Pulmonary artery endothelial cell (primary cell): ENCODE measurements around the gene FAP. TPM values are rescaled to one million over a fixed set of nuclear protein-coding genes. Genes with fewer than 3 reads are reported as not detected.
A peak's percentile ranks its signal among the peaks of the same experiment; 100 is the strongest.

Source experiments
- DNase-seq: peaks from one replicate; pipeline ENCODE4 v3.0.0-alpha.2; 2011; ENCODE audit warnings: low read depth, low spot score
- total RNA-seq: library from RNA; depleted of rRNA; stranded (reverse); fragments of >200 nt; gene quantifications from 2 replicates; pipeline ENCODE4 v1.2.3, GENCODE V29; 2014

The FAP gene, protein sequence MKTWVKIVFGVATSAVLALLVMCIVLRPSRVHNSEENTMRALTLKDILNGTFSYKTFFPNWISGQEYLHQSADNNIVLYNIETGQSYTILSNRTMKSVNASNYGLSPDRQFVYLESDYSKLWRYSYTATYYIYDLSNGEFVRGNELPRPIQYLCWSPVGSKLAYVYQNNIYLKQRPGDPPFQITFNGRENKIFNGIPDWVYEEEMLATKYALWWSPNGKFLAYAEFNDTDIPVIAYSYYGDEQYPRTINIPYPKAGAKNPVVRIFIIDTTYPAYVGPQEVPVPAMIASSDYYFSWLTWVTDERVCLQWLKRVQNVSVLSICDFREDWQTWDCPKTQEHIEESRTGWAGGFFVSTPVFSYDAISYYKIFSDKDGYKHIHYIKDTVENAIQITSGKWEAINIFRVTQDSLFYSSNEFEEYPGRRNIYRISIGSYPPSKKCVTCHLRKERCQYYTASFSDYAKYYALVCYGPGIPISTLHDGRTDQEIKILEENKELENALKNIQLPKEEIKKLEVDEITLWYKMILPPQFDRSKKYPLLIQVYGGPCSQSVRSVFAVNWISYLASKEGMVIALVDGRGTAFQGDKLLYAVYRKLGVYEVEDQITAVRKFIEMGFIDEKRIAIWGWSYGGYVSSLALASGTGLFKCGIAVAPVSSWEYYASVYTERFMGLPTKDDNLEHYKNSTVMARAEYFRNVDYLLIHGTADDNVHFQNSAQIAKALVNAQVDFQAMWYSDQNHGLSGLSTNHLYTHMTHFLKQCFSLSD
- total RNA-seq: 0.21 and 0.53 TPM in 2 replicates

GRCh38 chr2:162243294-162243693 is at the start of gene FAP:
FAP (minus strand) TSS chr2:162243445; CDS start chr2:162243327, 118 bp downstream.
- no peak for DNase-seq

DNA sequence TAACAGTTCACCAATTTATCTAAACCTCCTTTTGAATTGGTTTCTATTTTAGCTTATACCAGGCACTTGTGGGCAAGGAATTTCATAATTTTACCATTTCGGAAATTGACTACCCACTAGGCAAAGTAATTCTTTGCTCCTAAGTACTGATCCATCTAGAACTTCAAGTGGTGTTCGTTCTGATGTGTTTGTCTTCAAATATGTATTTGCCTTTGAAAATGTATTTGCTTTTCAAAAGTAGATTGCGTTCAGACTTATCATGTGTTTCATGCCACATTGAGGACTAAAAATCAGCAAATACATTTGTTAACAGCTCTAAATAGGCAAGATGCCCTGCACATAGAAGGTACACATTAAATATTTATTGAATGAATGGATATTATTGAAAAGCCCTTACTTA is 48.5 kb upstream of the FAP start:
- no peak for DNase-seq

DNA sequence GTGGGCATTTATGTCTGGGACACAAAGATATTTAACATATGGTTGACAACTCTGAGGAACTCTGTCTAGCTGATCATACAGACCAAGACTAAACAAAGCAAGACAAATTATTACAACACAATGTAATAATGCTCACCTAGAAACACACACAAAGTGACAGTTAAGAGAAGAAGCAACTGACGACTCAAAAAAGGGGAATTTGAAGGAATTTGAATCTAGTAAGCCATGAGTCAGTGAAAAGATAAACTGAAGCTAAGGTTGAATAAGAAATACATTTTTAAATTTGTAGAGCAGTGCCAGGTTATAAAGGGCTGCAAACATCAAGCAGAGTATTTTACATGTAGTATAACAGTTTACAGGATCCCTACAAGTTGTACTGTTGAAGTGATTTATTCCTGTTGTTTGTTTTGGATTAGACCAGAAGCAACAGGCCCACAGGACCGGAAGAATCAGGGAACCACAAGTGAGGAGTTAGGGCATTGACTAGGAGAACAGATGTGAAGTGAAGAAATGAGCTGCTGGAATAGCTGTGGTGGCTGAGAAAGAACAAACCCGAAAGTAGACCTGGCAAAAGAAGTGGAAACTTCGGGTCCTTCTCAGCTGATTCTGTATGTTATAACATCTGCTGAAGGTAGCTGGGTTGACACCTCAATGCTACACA is 39.6 kb upstream of the FAP start:
- no peak for DNase-seq

GRCh38 chr2:162280654-162281053 is 37.4 kb upstream of the FAP start:
- DNase-seq: no peak

GRCh38 chr2:162277381-162277780 is 34.1 kb upstream of the FAP start:
- DNase-seq: no peak

- no peak for DNase-seq
Observed at GRCh38 chr2:162267996-162268395, 24.8 kb upstream of the FAP start.

DNA sequence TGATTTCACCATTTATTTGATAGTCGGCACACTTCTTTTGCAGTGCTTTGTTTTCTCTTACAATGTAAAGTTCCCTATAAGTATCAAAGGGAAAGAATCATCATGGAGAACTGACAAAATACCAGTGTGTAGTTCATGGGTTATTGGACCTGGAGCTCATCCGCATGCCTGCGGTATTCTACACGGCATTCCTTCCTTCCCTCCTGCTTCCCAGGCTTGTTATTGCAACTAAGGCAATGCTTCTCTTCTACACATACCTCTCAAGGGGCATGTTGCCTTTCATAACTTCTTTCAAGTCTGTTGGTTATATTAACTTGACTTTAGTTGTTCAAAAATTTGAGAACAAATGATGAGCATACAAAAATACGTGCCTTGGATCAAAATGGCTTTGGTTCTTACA is 24.3 kb upstream of the FAP start:
- no peak for DNase-seq

GRCh38 chr2:162266460-162266760 is 23.2 kb upstream of the FAP start:
- DNase-seq: no peak

DNA sequence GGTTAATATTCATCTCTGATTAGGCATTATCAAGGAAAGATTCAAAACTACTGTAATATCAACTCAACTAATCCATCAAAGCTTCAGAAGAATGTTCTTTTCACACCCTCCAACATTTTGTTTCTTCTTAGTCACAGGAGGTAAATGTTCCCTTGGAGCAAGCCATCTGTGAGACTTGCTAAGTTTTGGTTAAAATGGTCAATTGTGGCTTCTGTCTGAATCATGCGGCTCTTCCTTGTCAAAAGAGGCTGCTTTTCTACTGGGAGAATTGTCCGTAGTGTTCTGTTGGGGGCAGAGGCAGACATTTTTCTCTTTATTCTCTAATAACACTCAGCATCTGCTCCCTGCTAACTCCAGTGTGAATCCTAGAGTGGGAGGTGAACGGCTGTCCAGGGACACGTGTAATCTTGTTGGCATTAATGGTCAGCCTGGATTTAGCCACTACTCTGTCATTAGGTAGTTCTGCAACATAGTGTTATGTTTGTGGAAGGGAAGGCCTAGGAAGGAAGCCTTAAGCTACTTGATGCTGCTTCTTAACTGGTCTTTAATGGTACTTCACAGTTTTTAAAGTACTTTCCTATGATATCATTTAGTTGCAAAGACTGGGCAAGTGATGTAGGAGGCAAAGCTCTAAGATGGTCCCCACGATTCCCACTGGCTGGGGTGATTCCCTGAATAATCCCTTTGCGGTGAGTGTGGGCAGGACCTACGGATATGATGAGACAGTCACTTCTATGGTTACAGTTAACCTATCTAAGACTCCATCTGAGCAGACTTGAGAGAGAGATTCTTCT is 22.6 kb upstream of the FAP start:
- DNase-seq: no peak

GRCh38 chr2:162261032-162261945 is 18.0 kb upstream of the FAP start:
- DNase-seq: peak; percentile 29

DNA sequence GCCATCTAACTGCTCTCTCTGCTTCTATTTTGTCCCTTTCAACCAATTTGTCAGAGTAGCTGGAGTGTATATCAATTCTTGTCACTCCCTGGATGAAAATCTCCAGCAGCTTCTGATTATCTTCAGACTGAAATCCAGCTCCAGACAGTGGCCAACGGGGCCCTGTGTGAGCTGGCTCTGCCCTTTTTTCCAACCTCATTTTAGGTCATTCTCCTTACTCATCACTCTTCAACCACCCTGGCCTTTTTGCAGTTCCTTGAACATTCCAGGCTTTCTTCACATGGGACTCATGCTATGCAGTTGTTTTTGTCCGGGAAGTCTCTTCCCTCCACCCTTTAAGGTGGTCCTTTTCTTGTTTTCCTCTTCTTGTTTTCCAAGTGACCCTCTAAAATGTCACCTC is 15.4 kb upstream of the FAP start:
- no peak for DNase-seq

DNA sequence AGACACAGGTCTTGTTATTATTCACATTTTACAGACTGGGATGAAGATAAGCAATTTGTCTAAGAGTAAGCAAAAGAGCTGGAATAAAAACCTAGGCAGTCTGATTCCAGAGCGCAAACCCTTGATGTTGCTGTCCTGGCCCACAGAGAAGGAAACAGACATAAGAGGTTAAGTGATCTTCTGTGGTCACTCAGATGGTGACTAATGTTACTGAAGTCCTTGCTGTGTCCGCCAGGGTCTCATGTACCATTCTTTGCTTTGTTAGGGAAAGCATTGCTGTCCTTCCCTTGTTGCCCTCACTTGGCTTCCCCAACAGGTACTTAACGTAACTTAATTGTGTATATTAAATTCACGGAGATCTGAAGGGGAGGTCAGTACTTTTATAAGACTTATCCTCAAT is 14.9 kb upstream of the FAP start:
- no peak for DNase-seq

DNA sequence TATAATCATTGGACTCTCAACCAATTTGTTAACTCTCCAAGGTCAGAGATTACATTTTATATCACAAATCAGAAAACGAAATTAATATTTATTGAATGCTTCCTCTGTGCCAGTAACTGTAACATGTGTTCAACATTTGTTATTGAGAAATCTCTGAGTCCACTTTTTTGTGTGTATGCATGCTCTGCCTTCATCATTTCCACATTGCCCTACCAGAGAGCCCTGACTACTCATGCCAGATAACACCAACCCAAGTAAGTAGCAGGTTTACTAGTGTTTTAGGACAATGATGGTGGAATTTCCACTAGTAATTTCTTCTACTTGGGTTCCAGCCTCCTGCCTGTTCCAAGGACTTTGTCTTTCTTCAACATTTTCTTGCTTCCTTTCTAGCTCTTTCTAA is 14.2 kb upstream of the FAP start:
- no peak for DNase-seq

DNA sequence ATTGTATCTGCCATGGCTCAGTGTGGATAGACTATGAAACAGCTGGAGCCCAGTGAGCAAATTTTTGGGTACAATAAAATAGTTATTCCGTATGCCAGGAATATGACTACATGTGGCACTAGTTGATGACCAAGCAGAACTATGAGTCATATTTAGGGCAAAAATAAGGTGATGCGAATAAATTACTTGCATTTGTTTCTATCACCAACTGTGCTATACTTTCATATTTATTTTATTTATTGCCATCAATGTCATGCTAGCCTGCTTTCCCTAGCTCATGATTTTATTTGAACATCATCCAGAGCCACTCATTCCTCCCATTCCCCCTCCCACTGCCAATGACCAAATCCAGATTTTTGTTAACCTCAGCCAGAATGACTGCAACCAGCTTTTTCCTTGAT is 13.3 kb upstream of the FAP start:
- no peak for DNase-seq

DNA sequence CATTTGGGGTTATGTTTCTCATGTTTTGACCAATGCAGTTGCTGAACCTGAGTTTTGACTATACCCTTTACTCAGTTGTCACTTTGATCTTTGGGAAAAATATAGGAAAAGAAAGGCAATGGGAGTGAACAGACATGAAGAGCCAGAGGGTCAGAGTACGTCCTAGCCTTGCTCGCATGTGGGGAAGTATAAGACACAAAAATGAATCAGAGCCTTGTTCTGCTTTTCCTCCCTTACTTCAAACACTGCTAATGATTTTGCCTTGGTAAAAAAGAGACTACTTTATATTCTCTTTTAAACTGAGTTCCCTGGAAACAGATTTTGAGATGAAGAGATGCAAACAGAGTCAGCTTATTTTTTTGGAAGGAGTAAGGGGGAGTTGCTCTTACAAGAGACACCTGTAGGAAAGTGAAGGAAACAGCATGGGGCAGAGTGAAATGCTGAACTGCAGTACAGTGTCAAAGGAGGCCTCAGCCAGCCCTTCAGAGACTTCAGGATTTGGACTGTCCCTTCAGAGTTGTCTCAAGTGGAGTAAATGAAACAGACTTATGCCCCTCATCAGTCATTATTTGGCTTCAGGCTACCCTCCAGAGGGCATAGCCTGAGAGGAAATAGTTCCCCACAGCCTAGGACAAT is 11.1 kb upstream of the FAP start:
- no peak for DNase-seq

GRCh38 chr2:162253435-162253834 is 10.2 kb upstream of the FAP start:
- no peak for DNase-seq

GRCh38 chr2:162252153-162252552 is 8.9 kb upstream of the FAP start:
- DNase-seq: no peak

DNA sequence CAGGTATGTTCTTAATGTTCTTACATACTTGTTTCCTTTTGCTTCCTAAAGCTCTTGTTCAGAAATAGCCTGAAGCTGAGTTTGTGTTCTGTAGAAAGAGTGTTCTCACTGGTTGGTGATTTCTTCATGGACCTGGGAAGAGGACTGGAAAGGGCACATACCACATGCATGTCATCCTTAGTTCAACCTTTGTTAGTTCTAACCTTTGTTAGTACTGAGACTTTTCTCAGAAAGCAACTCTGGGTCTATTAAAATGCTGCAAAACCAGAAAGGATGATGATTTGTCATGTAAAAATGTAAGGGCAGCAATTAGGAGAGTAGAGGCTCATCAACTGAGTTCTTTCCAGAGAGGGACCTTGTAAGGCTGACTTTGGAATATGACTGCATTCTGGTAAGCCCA is 2.5 kb upstream of the FAP start:
- no peak for DNase-seq

- DNase-seq: no peak
Observed at GRCh38 chr2:162245061-162245460, 1.8 kb upstream of the FAP start.

DNA sequence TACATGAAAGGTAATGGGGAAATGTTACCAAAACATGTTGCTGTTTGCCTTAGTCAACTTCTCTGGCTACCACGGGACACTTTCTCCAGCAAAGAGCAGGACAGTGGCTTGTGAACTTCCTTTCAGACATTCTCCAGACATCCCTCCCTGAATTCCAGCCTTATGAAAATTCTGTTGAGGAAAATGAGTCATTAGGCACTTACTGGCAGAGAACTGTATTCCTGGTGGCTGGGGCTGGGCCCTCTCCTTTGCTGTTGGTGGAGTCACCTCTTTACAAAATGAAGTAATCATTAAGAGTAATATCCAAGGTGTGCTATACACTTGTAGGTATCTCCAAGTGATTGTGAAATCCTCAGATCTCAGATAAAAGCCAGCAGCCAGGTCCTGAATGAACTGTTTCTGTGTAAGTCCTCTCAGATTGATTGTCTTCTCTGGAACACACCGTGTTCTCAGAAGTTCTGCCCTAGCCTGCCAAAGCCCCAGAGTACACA is 1.3 kb upstream of the FAP start:
- peak; percentile 81 for DNase-seq
